Activated CD8-positive, alpha-beta memory T cell treated with anti-CD3 and anti-CD28 coated beads, Interleukin-2, amount 10 ng/mL, durations not matched to agents 7 days and 5 days (primary cell): ENCODE measurements around the gene PRAC1. TPM values are rescaled to one million over a fixed set of nuclear protein-coding genes. Genes with fewer than 3 reads are reported as not detected.

Experiments
- ATAC-seq: fragments of 150-1000 bp; cut with Tn5 transposase; one replicate; pipeline ENCODE4 v1.10.0; 2021; ENCODE audit warnings: moderate library complexity
- CTCF ChIA-PET: fragments of 350-600 bp; sonication (Branson Sonifier 250); formaldehyde crosslinking; loops from one replicate; lab custom pipeline; 2021; ENCODE audit warnings: antibody characterized with exemption; lab: Charles Lee
- DNase-seq: peaks from one replicate; pipeline ENCODE4 v3.0.0-alpha.2; 2020
- H3K27ac Mint-ChIP-seq: one replicate; pipeline ENCODE4 v1.8.0; 2021; ENCODE audit warnings: mild to moderate bottlenecking, mixed read lengths
- H3K27me3 Mint-ChIP-seq: one replicate; pipeline ENCODE4 v1.8.0; 2021; ENCODE audit warnings: mixed read lengths
- H3K36me3 Mint-ChIP-seq: one replicate; pipeline ENCODE4 v1.8.0; 2021; ENCODE audit warnings: mild to moderate bottlenecking, mixed read lengths
- H3K4me1 Mint-ChIP-seq: one replicate; pipeline ENCODE4 v1.8.0; 2021; ENCODE audit warnings: mixed read lengths
- H3K4me3 Mint-ChIP-seq: one replicate; pipeline ENCODE4 v1.8.0; 2021; ENCODE audit warnings: mild to moderate bottlenecking, moderate library complexity, mixed read lengths
- H3K9me3 Mint-ChIP-seq: one replicate; pipeline ENCODE4 v1.8.0; 2022; ENCODE audit warnings: low read depth, mixed read lengths
- total RNA-seq, 2 experiments: library from RNA; stranded (reverse); gene quantifications; one replicate each; pipeline ENCODE4 v1.2.3, GENCODE V29; 2021

Gene PRAC1
- total RNA-seq, 2 experiments from 2014 or later: not detected

GRCh38 chr17:48728232-48729231, 6.2 kb upstream of the PRAC1 start, which contains the start of gene HOXB13:
HOXB13 (minus strand) TSS chr17:48728750; CDS start chr17:48728593, 157 bp downstream.
- DNase-seq: no peak
- peaks cover 24% of the 10 kb centered on the region for H3K4me1 Mint-ChIP-seq
- CTCF ChIA-PET: interaction anchor here (0.7 to 2.6 kb wide), 8 partner anchors 9 to 151 kb away, joined by 3 to 8 read pairs (median 4); no protein-coding TSS in a partner anchor

GRCh38 chr17:48727415-48728175, 5.3 kb upstream of the PRAC1 start:
- no peak overlapping the region for H3K27ac Mint-ChIP-seq
- CTCF ChIA-PET: interaction anchor here (0.7 to 2.6 kb wide), 7 partner anchors 10 to 151 kb away, joined by 3 to 8 read pairs (median 3); no protein-coding TSS in a partner anchor
- H3K4me1 Mint-ChIP-seq: peaks cover 23% of the 10 kb centered on the region
- no peak for ATAC-seq
- H3K36me3 Mint-ChIP-seq: peaks cover 1% of the 10 kb centered on the region
- H3K9me3 Mint-ChIP-seq: no peaks in the 10 kb centered on the region
- DNase-seq: no peak
- H3K27me3 Mint-ChIP-seq: peaks cover 99% of the 10 kb centered on the region
- H3K4me3 Mint-ChIP-seq: no peak overlapping the region

More at GRCh38 chr17:48728232-48729231, 6.2 kb upstream of the PRAC1 start, which contains the start of gene HOXB13:
- Mint-ChIP-seq H3K9me3 (no peaks in the 10 kb centered on the region), H3K27ac (no peak within 1 kb of the TSS), H3K27me3 (peaks cover 97% of the 10 kb centered on the region), H3K4me3 (no peak within 1 kb of the TSS), H3K36me3 (peaks cover 1% of the 10 kb centered on the region)
- no peak for ATAC-seq

GRCh38 chr17:48726916-48727286, 4.6 kb upstream of the PRAC1 start:
- H3K4me3 Mint-ChIP-seq: no peak overlapping the region
- H3K27ac Mint-ChIP-seq: no peak overlapping the region
- H3K9me3 Mint-ChIP-seq: no peaks in the 10 kb centered on the region
- peaks cover 99% of the 10 kb centered on the region for H3K27me3 Mint-ChIP-seq
- no peak for ATAC-seq
- no peak for DNase-seq
- H3K36me3 Mint-ChIP-seq: peaks cover 1% of the 10 kb centered on the region
- CTCF ChIA-PET: interaction anchor here (0.7 to 4.6 kb wide), 9 partner anchors 17 to 158 kb away, joined by 3 to 56 read pairs (median 5); partner anchors contain the start of genes HOXB9 and TTLL6
- H3K4me1 Mint-ChIP-seq: peaks cover 24% of the 10 kb centered on the region

- peaks cover 24% of the 10 kb centered on the region for H3K4me1 Mint-ChIP-seq
- no peak overlapping the region for H3K27ac Mint-ChIP-seq
- CTCF ChIA-PET: interaction anchor here (1.0 to 4.6 kb wide), 10 partner anchors 8 to 158 kb away, joined by 3 to 56 read pairs (median 14); partner anchors contain the start of genes HOXB9 and TTLL6
- ATAC-seq (no peak), DNase-seq (no peak)
- H3K27me3 Mint-ChIP-seq: peaks cover 95% of the 10 kb centered on the region
- H3K9me3 Mint-ChIP-seq: no peaks in the 10 kb centered on the region
- H3K4me3 Mint-ChIP-seq: no peak overlapping the region
- peaks cover 1% of the 10 kb centered on the region for H3K36me3 Mint-ChIP-seq
Measured at GRCh38 chr17:48726114-48726915, 4.0 kb upstream of the PRAC1 start.

- H3K27ac Mint-ChIP-seq: peak overlapping the region; percentile 71
Measured at GRCh38 chr17:48725288-48726064, 3.2 kb upstream of the PRAC1 start.

DNA sequence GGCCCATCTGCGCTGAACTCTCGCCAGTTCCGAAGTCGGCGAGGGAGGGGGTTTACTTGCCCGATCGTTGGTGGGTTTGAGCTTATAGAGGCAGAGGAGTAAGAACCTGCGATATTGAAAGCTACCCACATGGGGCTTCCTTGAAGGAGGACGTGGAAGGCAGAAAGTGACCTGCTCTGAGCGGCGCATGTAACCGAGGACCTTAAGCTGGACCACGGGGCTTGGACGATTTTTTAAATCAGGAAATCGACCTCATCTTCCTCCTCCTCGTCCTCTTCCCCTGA, 2.6 kb upstream of the PRAC1 start:
- Mint-ChIP-seq H3K36me3 (peaks cover 3% of the 10 kb centered on the region), H3K4me1 (peaks cover 25% of the 10 kb centered on the region), H3K27ac (peak overlapping the region; percentile 71), H3K4me3 (no peak overlapping the region), H3K9me3 (no peaks in the 10 kb centered on the region), H3K27me3 (peaks cover 96% of the 10 kb centered on the region)
- no peak for ATAC-seq
- CTCF ChIA-PET: interaction anchor here (0.7 to 4.6 kb wide), 27 partner anchors 9 to 308 kb away, joined by 3 to 56 read pairs (median 9); partner anchors contain the start of gene TTLL6
- no peak for DNase-seq

More at GRCh38 chr17:48725288-48726064, 3.2 kb upstream of the PRAC1 start:
- no peak for ATAC-seq
- H3K4me3 Mint-ChIP-seq: no peak overlapping the region
- H3K27me3 Mint-ChIP-seq: peaks cover 96% of the 10 kb centered on the region
- peaks cover 24% of the 10 kb centered on the region for H3K4me1 Mint-ChIP-seq
- H3K9me3 Mint-ChIP-seq: no peaks in the 10 kb centered on the region
- DNase-seq: no peak
- CTCF ChIA-PET: interaction anchor here (0.6 to 4.6 kb wide), 26 partner anchors 8 to 307 kb away, joined by 3 to 56 read pairs (median 9); partner anchors contain the start of genes HOXB9 and TTLL6
- peaks cover 1% of the 10 kb centered on the region for H3K36me3 Mint-ChIP-seq

- ATAC-seq (peak; percentile 75), DNase-seq (peak; percentile 87)
- CTCF ChIA-PET: interaction anchor here (0.6 to 4.6 kb wide), 53 partner anchors 9 to 618 kb away, joined by 3 to 56 read pairs (median 5); partner anchors contain the start of genes ATP5MC1 and TTLL6
- peaks cover 25% of the 10 kb centered on the region for H3K4me1 Mint-ChIP-seq
- H3K9me3 Mint-ChIP-seq: no peaks in the 10 kb centered on the region
- peaks cover 96% of the 10 kb centered on the region for H3K27me3 Mint-ChIP-seq
- H3K36me3 Mint-ChIP-seq: peaks cover 3% of the 10 kb centered on the region
- peak overlapping the region; percentile 12 for H3K4me3 Mint-ChIP-seq
- H3K27ac Mint-ChIP-seq: peak overlapping the region; percentile 77
Measured at GRCh38 chr17:48724251-48725003, 2.1 kb upstream of the PRAC1 start.

GRCh38 chr17:48723423-48724250, 1.3 kb upstream of the PRAC1 start:
- ATAC-seq: no peak
- peaks cover 3% of the 10 kb centered on the region for H3K36me3 Mint-ChIP-seq
- H3K9me3 Mint-ChIP-seq: no peaks in the 10 kb centered on the region
- no peak for DNase-seq
- H3K27ac Mint-ChIP-seq: peak overlapping the region; percentile 66
- H3K4me3 Mint-ChIP-seq: peak overlapping the region; percentile 12
- H3K4me1 Mint-ChIP-seq: peaks cover 26% of the 10 kb centered on the region
- CTCF ChIA-PET: interaction anchor here (0.6 to 4.6 kb wide), 50 partner anchors 10 to 619 kb away, joined by 3 to 56 read pairs (median 5); partner anchors contain the start of genes ATP5MC1, HOXB5 and TTLL6
- H3K27me3 Mint-ChIP-seq: peaks cover 96% of the 10 kb centered on the region

DNA sequence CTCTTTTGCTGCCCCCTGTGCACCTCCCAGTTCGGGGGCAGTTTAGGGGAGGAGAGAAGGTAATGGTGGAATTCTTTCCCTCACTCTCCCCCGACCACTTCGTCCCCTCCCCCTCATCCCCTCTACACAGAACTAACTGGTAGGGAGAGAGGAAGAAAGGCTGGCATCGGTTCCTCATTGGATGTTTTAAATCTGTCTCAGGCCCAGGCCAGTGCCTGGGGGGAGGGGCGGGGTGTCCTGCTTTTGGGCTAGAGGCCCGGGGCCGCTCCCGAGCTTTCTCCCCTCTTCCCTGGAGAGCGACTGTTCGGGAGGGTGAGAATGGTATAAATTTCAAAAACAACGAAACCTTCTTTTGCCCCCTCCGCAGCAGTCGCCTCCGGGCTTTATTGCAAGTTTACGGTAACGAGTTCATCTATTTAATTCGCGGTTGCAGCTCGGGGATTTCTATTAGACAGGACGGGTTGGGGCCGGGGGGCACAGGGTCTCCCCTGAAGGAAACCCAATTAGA, 651 bp upstream of the PRAC1 start, which contains the start of gene PRAC2:
Gene PRAC2 (plus strand): TSS at position 271 of the 508 bp plus-strand sequence. CDS start 1,226 bp downstream, outside the sequence.
- CTCF ChIA-PET: interaction anchor here (0.8 to 4.6 kb wide), 26 partner anchors 11 to 310 kb away, joined by 3 to 56 read pairs (median 8); partner anchors contain the start of genes HOXB5 and TTLL6
- no peaks in the 10 kb centered on the region for H3K9me3 Mint-ChIP-seq
- ATAC-seq: no peak
- peaks cover 3% of the 10 kb centered on the region for H3K36me3 Mint-ChIP-seq
- peaks cover 31% of the 10 kb centered on the region for H3K4me1 Mint-ChIP-seq
- H3K4me3 Mint-ChIP-seq: peak within 1 kb of the TSS; percentile 12
- peaks cover 96% of the 10 kb centered on the region for H3K27me3 Mint-ChIP-seq
- no peak for DNase-seq
- peak within 1 kb of the TSS; percentile 66 for H3K27ac Mint-ChIP-seq

DNA sequence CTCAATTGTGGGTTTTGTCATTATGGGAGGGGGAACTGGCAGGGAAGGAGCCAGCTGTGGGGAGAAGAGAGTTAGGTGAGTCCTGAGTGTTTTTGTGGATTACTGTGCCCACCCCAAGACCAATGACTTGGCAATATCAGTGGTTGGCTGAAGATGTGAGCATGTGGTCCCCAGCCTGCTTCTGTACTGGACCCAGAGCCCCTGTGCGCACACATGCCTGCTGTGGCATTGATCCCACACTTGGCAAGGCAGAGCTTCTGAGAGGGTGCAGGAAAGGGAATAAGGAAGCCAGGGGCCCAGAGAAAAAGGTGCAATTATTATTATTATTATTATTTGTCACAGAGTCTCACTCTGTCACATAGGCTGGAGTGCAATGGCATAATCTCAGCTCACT, 1.3 kb downstream of the PRAC1 start:
- CTCF ChIA-PET: interaction anchor here (0.6 to 4.9 kb wide), 7 partner anchors 10 to 163 kb away, joined by 3 to 31 read pairs (median 3); no protein-coding TSS in a partner anchor
- DNase-seq (no peak), ATAC-seq (no peak)
- Mint-ChIP-seq H3K4me1 (peaks cover 30% of the 10 kb centered on the region), H3K27ac (no peak overlapping the region), H3K27me3 (peaks cover 96% of the 10 kb centered on the region), H3K36me3 (peaks cover 5% of the 10 kb centered on the region), H3K4me3 (no peak overlapping the region), H3K9me3 (no peaks in the 10 kb centered on the region)
